Activated CD8-positive, alpha-beta memory T cell treated with anti-CD3 and anti-CD28 coated beads for 36 hours (primary cell): Measurements from ENCODE around the gene DBP. TPM values are rescaled to one million over a fixed set of nuclear protein-coding genes. Genes with fewer than 3 reads are reported as not detected.

ENCODE experiments used
- CTCF ChIA-PET: fragments of 350-600 bp; sonication (Branson Sonifier 250); formaldehyde crosslinking; loops from one replicate; lab custom pipeline; 2021; ENCODE audit warnings: antibody characterized with exemption; lab: Charles Lee
- POLR2A ChIA-PET: fragments of 350-600 bp; sonication (Branson Sonifier 250); formaldehyde crosslinking; loops from one replicate; lab custom pipeline; 2021; ENCODE audit warnings: antibody characterized with exemption; lab: Charles Lee
- total RNA-seq, 2 experiments: library from RNA; stranded (reverse); gene quantifications; one replicate each; pipeline ENCODE4 v1.2.3, GENCODE V29; 2021

The DBP gene
- total RNA-seq, 2 experiments from 2014 or later = 9.0 to 9.9 TPM

- POLR2A ChIA-PET = no interaction called here
- CTCF ChIA-PET = interaction anchor here (0.8 to 3.9 kb wide), 3 partner anchors 9 to 102 kb away, joined by 3 to 15 read pairs (median 5); no protein-coding TSS in a partner anchor
Observed at GRCh38 chr19:48607359-48607755, 29.8 kb downstream of the DBP start.

- CTCF ChIA-PET = interaction anchor here (1.9 to 3.9 kb wide), 2 partner anchors 9 to 18 kb away, joined by 5 to 15 read pairs; no protein-coding TSS in a partner anchor
Observed at GRCh38 chr19:48606463-48607358, 30.5 kb downstream of the DBP start, which contains the start of gene SPACA4. SPACA4 (plus strand) TSS chr19:48606742; CDS start chr19:48606979, 237 bp downstream.

GRCh38 chr19:48603850-48604249 lies 33.3 kb downstream of the DBP start:
- POLR2A ChIA-PET = no interaction called here
- CTCF ChIA-PET = no interaction called here

More at GRCh38 chr19:48606463-48607358, 30.5 kb downstream of the DBP start, which contains the start of gene SPACA4:
- POLR2A ChIA-PET = no interaction called here

- ChIA-PET POLR2A (no interaction called here), CTCF (no interaction called here)
Observed at GRCh38 chr19:48603449-48603848, 33.7 kb downstream of the DBP start.

- POLR2A ChIA-PET = no interaction called here
- CTCF ChIA-PET = no interaction called here
Observed at GRCh38 chr19:48603001-48603400, 34.2 kb downstream of the DBP start.

GRCh38 chr19:48600679-48601417 lies 36.3 kb downstream of the DBP start:
- CTCF ChIA-PET = interaction anchor here (1.6 kb wide), 1 partner anchor 12 kb away, joined by 6 read pairs; no protein-coding TSS in a partner anchor
- POLR2A ChIA-PET = interaction anchor here (0.6 kb wide), 1 partner anchor 1704 kb away, joined by 5 read pairs; no protein-coding TSS in a partner anchor

GRCh38 chr19:48598996-48599700 lies 38.0 kb downstream of the DBP start:
- CTCF ChIA-PET = no interaction called here

GRCh38 chr19:48596679-48597465 lies 40.3 kb downstream of the DBP start:
- ChIA-PET CTCF (interaction anchor here (0.7 kb wide), 1 partner anchor 603 kb away, joined by 5 read pairs; no protein-coding TSS in a partner anchor), POLR2A (interaction anchor here (0.9 kb wide), 1 partner anchor 19 kb away, joined by 5 read pairs; no protein-coding TSS in a partner anchor)

More at GRCh38 chr19:48598996-48599700, 38.0 kb downstream of the DBP start:
- POLR2A ChIA-PET = no interaction called here

GRCh38 chr19:48596237-48596636 lies 40.9 kb downstream of the DBP start:
- ChIA-PET POLR2A (no interaction called here), CTCF (no interaction called here)

GRCh38 chr19:48595833-48596232 lies 41.3 kb downstream of the DBP start:
- ChIA-PET CTCF (no interaction called here), POLR2A (no interaction called here)

- CTCF ChIA-PET = interaction anchor here (0.9 kb wide), 1 partner anchor 11 kb away, joined by 3 read pairs; no protein-coding TSS in a partner anchor
- POLR2A ChIA-PET = no interaction called here
Observed at GRCh38 chr19:48595171-48595570, 42.0 kb downstream of the DBP start.

GRCh38 chr19:48591021-48591420 lies 46.2 kb downstream of the DBP start:
- POLR2A ChIA-PET = no interaction called here
- CTCF ChIA-PET = no interaction called here

GRCh38 chr19:48588670-48589401 lies 48.3 kb downstream of the DBP start:
- ChIA-PET CTCF (interaction anchor here (0.6 to 2.6 kb wide), 20 partner anchors 12 to 316 kb away, joined by 3 to 25 read pairs (median 3); partner anchors contain the start of gene SPACA4), POLR2A (no interaction called here)

GRCh38 chr19:48587387-48587786 lies 49.8 kb downstream of the DBP start:
- CTCF ChIA-PET = interaction anchor here (0.6 to 1.6 kb wide), 8 partner anchors 22 to 136 kb away, joined by 3 to 7 read pairs (median 3); no protein-coding TSS in a partner anchor
- POLR2A ChIA-PET = no interaction called here

- ChIA-PET POLR2A (no interaction called here), CTCF (no interaction called here)
Observed at GRCh38 chr19:48582168-48582567, 55.0 kb downstream of the DBP start.
